K562 (cell line): ENCODE measurements around the gene GANAB. TPM values are rescaled to one million over a fixed set of nuclear protein-coding genes. Genes with fewer than 3 reads are reported as not detected.

Experiments used
- BDP1 ChIP-seq: IDR thresholded peaks from 3 replicates; pipeline ENCODE4 v1.6.1; 2011; ENCODE audit not compliant: insufficient read length, insufficient read depth
- BRF1 ChIP-seq: IDR thresholded peaks from 3 replicates; pipeline ENCODE4 v1.6.1; 2011; ENCODE audit warnings: borderline replicate concordance, mild to moderate bottlenecking; ENCODE audit not compliant: insufficient read length; ENCODE audit errors: extremely low read depth
- CCNT2 ChIP-seq: IDR thresholded peaks from 2 replicates; pipeline ENCODE4 v1.6.1; 2011; ENCODE audit warnings: borderline replicate concordance, low read depth, mild to moderate bottlenecking, moderate library complexity, mixed read lengths, low read length; ENCODE audit not compliant: insufficient read length; ENCODE audit errors: extremely low read depth
- ELF2 ChIP-seq: fragments of 250-450 bp; sonication (Bioruptor Pico); IDR thresholded peaks from 2 replicates; pipeline ENCODE4 v1.5.0; 2021; ENCODE audit warnings: mild to moderate bottlenecking
- FOXM1 ChIP-seq, 2 experiments: fragments of 450-650 bp in 1 of 2; sonication (generic) in 1 of 2; formaldehyde crosslinking in 1 of 2; IDR thresholded peaks; 2 replicates each; pipeline versions ENCODE4 v1.6.1 to v1.9.0; 2017 to 2022; ENCODE audit warnings: low read depth in 2 of 2, mild to moderate bottlenecking in 2 of 2, missing genetic modification reagents in 1 of 2, moderate library complexity in 1 of 2
- HIVEP1 ChIP-seq: fragments of 250-450 bp; sonication (Bioruptor Pico); IDR thresholded peaks from 2 replicates; pipeline ENCODE4 v1.4.0; 2020; ENCODE audit warnings: mild to moderate bottlenecking
- HMGN3 ChIP-seq: IDR thresholded peaks from 2 replicates; pipeline ENCODE4 v1.6.1; 2011; ENCODE audit warnings: borderline replicate concordance, low read depth, mild to moderate bottlenecking, mixed read lengths, low read length; ENCODE audit not compliant: insufficient read length; ENCODE audit errors: extremely low read depth
- JUND ChIP-seq, 2 experiments: IDR thresholded peaks; 2 replicates in 1 of 2; 3 replicates in 1 of 2; pipeline ENCODE4 v1.6.1; 2011; ENCODE audit warnings: borderline replicate concordance in 2 of 2, low read depth in 2 of 2, low read length in 2 of 2, improper control_type of control experiment in 1 of 2, missing biosample characterization in 1 of 2, missing genetic modification characterization in 1 of 2, missing genetic modification reagents in 1 of 2
- KDM2B ChIP-seq: fragments of 250-450 bp; sonication (Bioruptor Pico); IDR thresholded peaks from 2 replicates; pipeline ENCODE4 v1.8.0; 2021; ENCODE audit warnings: mild to moderate bottlenecking, moderate library complexity
- KDM5B ChIP-seq: fragments of 200-600 bp; sonication (generic); IDR thresholded peaks from 2 replicates; pipeline ENCODE4 v1.6.1; 2012; ENCODE audit warnings: low read depth, mild to moderate bottlenecking, moderate library complexity, low read length, control low read depth, inconsistent platforms; ENCODE audit not compliant: insufficient replicate concordance
- NCOA6 ChIP-seq: fragments of 450-650 bp; IDR thresholded peaks from 2 replicates; pipeline ENCODE4 v1.6.1; 2017; ENCODE audit warnings: mild to moderate bottlenecking
- POLR2AphosphoS2 ChIP-seq: IDR thresholded peaks from 2 replicates; pipeline ENCODE4 v1.6.1; 2012; ENCODE audit warnings: low read length, improper control_type of control experiment
- POLR2H ChIP-seq: IDR thresholded peaks from 2 replicates; pipeline ENCODE4 v1.6.1; 2016; ENCODE audit warnings: missing genetic modification characterization, low read depth, mild to moderate bottlenecking, control low read depth, missing compliant biosample characterization, moderate library complexity
- RHOXF2B ChIP-seq: fragments of 250-450 bp; sonication (Bioruptor Pico); conservative IDR thresholded peaks from 2 replicates; pipeline ENCODE4 v1.5.1; 2021
- SUPT5H ChIP-seq: fragments of 450-650 bp; IDR thresholded peaks from 2 replicates; pipeline ENCODE4 v1.6.1; 2016
- TAF1 ChIP-seq: IDR thresholded peaks from 2 replicates; pipeline ENCODE4 v1.6.1; 2011; ENCODE audit warnings: mild to moderate bottlenecking, low read length, moderate library complexity; ENCODE audit not compliant: insufficient read depth, control insufficient read depth, severe bottlenecking; ENCODE audit errors: extremely low read depth
- TEAD2 ChIP-seq: fragments of 450-650 bp; IDR thresholded peaks from 2 replicates; pipeline ENCODE4 v1.6.1; 2016; ENCODE audit warnings: missing genetic modification characterization, control low read depth, missing compliant biosample characterization
- ZNF707 ChIP-seq: fragments of 250-450 bp; sonication (Bioruptor Pico); conservative IDR thresholded peaks from 2 replicates; pipeline ENCODE4 v1.8.0; 2022; ENCODE audit warnings: inconsistent platforms, mild to moderate bottlenecking, moderate library complexity
- ZNF778 ChIP-seq: fragments of 450-650 bp; formaldehyde crosslinking; IDR thresholded peaks from 2 replicates; pipeline ENCODE4 v1.4.0; 2020; ENCODE audit warnings: mild to moderate bottlenecking, moderate library complexity
- polyA plus RNA-seq, 8 experiments: library from polyadenylated mRNA; depleted of rRNA in 4 of 8; stranded (reverse) in 5 of 8; unstranded in 3 of 8; fragments of >200 nt; fragmentation: Nextera tagmentation in 2 of 8; fragmentation: Illumina TruSeq in 1 of 8; extraction: Ambion mirVana in 2 of 8; extraction: Trizol in 1 of 8; gene quantifications; 2 replicates each; pipeline versions ENCODE4 v1.2.1 to v1.2.3, GENCODE V29; 2011 to 2014; ENCODE audit warnings: inconsistent platforms in 1 of 8, missing spikeins in 1 of 8
- total RNA-seq, 7 experiments: library from RNA; depleted of rRNA in 6 of 7; stranded (reverse); fragments of >200 nt in 6 of 7; fragmentation: Illumina TruSeq in 2 of 7; extraction: Trizol in 2 of 7; gene quantifications; 2 replicates each; pipeline versions ENCODE4 v1.2.1 to v1.2.3, GENCODE V29; 2011 to 2021; ENCODE audit warnings: low replicate concordance in 1 of 7
- TF ChIP-seq, protein P1 (sequence below): fragments of 450-650 bp; conservative IDR thresholded peaks from 2 replicates; pipeline ENCODE4 v1.6.1; 2016; ENCODE audit warnings: missing genetic modification characterization, low read depth, mild to moderate bottlenecking, control low read depth, missing compliant biosample characterization
- TF ChIP-seq, protein P2 (sequence below): fragments of 250-450 bp; sonication (Bioruptor Pico); IDR thresholded peaks from 2 replicates; pipeline ENCODE4 v1.8.0; 2021; ENCODE audit warnings: borderline replicate concordance, mild to moderate bottlenecking, moderate library complexity; ENCODE audit not compliant: poor library complexity, severe bottlenecking
- TF ChIP-seq, protein P3 (sequence below): fragments of 250-450 bp; sonication (Bioruptor Pico); IDR thresholded peaks from 2 replicates; pipeline ENCODE4 v1.5.0; 2021; ENCODE audit warnings: mild to moderate bottlenecking, moderate library complexity

The GANAB gene
- total and polyA plus RNA-seq, 9 of the 15 experiments (the other 6 are each of a cell fraction or from before 2014, with no cell fraction given) = 6.5 to 284 (median 161) TPM

DNA sequence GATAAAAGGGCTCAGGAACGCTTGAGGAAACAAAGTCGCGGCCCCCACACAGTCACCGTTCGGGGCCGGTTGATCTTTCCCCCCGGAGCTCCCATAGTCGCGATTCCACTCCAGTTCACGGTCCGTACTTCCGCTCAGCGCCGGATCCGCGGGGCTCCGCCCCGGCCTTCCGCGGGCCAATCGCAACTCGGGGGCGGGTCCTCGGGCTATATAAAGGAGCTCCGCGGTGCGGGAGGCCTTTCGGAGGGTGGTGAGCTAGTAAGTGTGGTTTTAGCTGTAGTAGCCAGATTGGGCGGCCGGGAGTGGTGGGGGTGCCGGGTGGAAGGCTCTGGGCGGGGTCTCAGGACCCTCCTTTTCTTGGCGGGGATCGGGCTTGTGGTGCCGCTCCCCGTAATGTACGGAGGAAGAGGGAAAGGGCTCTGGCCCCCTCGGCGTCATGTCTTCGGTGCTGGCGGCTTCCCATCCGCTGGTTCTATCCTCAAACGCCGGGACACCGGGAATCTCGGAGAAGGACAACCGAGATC, 18.7 kb upstream of the GANAB start, which contains the start of the genes C11orf98 and CSKMT (continued):
- TF ChIP-seq KDM5B (peak; percentile 99), HMGN3 (peak; percentile 90), POLR2AphosphoS2 (peak; percentile 100), HIVEP1 (CRISPR knock-in tag) (no peak), BDP1 (no peak), BRF1 (no peak), NCOA6 (0 out of 2 replicates have a peak, but pooled peaks have one; percentile 41), RHOXF2B (CRISPR knock-in tag) (0 out of 2 replicates have a peak, but pooled peaks have one; percentile 70), ZNF707 (no peak), ELF2 (CRISPR knock-in tag) (peak; percentile 72; the same call in 1 of the 2 replicates), JUND (IDR thresholded peaks at IDR 0.05; ENCODE audit: borderline replicate concordance, low read depth, low read length) (no peak), JUND (tag; IDR thresholded peaks at IDR 0.05; ENCODE audit: borderline replicate concordance, low read depth, low read length) (no peak), ZNF778 (CRISPR knock-in tag) (no peak), CCNT2 (peak; percentile 70), TAF1 (peak; percentile 99), KDM2B (CRISPR knock-in tag) (0 out of 2 replicates have a peak, but pooled peaks have one; percentile 24), FOXM1 (IDR thresholded peaks at IDR 0.05; ENCODE audit: low read depth) (no peak), FOXM1 (CRISPR knock-in tag; IDR thresholded peaks at IDR 0.05; ENCODE audit: low read depth) (no peak), SUPT5H (peak; percentile 100), POLR2H (tag) (peak; percentile 98), TEAD2 (tag) (no peak)
- TF ChIP-seq, protein P1, sequence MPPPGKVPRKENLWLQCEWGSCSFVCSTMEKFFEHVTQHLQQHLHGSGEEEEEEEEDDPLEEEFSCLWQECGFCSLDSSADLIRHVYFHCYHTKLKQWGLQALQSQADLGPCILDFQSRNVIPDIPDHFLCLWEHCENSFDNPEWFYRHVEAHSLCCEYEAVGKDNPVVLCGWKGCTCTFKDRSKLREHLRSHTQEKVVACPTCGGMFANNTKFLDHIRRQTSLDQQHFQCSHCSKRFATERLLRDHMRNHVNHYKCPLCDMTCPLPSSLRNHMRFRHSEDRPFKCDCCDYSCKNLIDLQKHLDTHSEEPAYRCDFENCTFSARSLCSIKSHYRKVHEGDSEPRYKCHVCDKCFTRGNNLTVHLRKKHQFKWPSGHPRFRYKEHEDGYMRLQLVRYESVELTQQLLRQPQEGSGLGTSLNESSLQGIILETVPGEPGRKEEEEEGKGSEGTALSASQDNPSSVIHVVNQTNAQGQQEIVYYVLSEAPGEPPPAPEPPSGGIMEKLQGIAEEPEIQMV (tag) = no peak
- TF ChIP-seq, protein P2, sequence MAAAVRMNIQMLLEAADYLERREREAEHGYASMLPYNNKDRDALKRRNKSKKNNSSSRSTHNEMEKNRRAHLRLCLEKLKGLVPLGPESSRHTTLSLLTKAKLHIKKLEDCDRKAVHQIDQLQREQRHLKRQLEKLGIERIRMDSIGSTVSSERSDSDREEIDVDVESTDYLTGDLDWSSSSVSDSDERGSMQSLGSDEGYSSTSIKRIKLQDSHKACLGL (CRISPR knock-in tag) = no peak
- TF ChIP-seq, protein P3, sequence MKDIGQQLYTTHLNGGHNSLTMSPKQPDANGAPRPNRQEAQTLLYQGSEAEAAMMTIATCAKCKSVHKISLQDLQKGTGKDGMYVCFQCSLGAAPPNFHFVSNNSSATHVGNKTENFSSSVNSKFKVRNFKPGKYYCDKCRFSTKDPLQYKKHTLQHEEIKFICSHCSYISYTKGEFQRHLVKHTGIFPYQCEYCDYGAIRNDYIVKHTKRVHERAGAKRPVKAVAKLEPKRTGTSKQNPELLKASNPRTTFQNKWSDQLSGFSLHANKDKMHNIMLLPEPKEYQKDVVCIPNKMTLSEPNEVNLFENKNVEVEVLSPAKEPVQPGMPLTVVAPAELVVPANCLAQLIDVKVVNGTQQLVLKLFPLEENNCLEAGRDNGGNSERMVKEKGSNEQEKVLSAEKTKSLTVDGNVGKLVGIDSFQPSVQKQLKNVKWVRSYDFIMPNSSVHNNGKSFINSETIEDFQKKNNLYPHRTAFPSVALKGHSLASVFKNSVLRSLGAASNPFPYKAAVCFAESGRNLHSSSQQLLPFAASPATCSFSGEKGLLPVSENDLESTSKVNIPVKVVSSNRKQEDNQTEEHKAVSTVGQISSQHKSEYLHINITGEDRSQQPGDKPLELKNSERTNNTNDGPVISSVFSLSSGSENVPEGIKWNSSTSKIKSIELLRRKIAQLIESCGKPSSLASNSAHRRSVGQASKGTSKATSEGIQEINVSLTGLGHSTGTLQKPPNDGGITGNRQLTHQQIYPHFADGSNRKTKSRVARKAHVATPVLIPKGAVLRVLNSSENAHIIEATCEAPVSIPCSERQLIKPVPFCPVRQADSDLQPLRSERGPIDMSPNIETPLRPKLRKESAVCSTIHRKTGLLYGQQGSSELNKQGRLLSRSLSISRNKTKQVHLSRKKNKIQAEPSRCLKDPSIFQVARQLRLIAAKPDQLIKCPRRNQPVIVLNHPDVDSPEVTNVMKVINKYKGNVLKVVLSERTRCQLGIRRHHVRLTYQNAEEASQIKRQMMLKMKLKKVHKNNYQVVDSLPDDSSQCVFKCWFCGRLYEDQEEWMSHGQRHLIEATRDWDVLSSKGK = peak; percentile 75; the same call in 1 of the 2 replicates
